Cardiac fibroblast (primary cell): ENCODE data around the gene GALNT17.

Experiments
- DNase-seq, 2 donors: peaks; one replicate each; pipeline versions ENCODE4 v3.0.0 to v3.0.0-alpha.2; 2010; ENCODE audit warnings: low read depth in 2 of 2
- H3K4me3 ChIP-seq, 2 donors: replicated peaks in 1 of 2; 1 replicate in 1 of 2; 2 replicates in 1 of 2; pipeline ENCODE4 v1.5.1; 2011; ENCODE audit warnings: low read depth in 2 of 2, low read length in 2 of 2, mild to moderate bottlenecking in 2 of 2, moderate library complexity in 1 of 2
- TF ChIP-seq, protein P1 (sequence below): IDR thresholded peaks from one replicate; pipeline ENCODE4 v1.5.1; 2011; ENCODE audit warnings: low read depth, mild to moderate bottlenecking, low read length, inconsistent platforms

The GALNT17 gene

DNA sequence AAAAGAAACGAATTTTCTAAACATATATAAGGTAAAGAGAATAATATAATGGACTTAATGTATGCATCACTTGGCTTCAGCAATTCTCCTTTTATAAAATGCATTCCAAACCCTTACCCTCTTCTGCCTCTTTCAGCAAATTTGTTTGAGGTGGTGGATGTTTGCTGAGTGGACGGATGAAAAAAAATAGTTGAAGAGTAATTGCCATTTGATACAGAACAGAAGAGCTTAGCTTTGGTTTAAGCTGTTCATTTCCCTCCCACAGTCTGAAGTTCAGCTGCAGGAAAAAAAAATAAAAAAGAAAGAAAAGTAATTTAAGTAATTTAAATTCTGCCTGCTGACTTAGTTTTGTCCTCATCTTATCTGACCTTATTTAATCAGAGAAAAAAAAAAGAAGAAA, 138.6 kb downstream of the GALNT17 start:
- no peak overlapping the region for H3K4me3 ChIP-seq
- TF ChIP-seq, protein P1, sequence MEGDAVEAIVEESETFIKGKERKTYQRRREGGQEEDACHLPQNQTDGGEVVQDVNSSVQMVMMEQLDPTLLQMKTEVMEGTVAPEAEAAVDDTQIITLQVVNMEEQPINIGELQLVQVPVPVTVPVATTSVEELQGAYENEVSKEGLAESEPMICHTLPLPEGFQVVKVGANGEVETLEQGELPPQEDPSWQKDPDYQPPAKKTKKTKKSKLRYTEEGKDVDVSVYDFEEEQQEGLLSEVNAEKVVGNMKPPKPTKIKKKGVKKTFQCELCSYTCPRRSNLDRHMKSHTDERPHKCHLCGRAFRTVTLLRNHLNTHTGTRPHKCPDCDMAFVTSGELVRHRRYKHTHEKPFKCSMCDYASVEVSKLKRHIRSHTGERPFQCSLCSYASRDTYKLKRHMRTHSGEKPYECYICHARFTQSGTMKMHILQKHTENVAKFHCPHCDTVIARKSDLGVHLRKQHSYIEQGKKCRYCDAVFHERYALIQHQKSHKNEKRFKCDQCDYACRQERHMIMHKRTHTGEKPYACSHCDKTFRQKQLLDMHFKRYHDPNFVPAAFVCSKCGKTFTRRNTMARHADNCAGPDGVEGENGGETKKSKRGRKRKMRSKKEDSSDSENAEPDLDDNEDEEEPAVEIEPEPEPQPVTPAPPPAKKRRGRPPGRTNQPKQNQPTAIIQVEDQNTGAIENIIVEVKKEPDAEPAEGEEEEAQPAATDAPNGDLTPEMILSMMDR = no peak
- DNase-seq = no peak

DNA sequence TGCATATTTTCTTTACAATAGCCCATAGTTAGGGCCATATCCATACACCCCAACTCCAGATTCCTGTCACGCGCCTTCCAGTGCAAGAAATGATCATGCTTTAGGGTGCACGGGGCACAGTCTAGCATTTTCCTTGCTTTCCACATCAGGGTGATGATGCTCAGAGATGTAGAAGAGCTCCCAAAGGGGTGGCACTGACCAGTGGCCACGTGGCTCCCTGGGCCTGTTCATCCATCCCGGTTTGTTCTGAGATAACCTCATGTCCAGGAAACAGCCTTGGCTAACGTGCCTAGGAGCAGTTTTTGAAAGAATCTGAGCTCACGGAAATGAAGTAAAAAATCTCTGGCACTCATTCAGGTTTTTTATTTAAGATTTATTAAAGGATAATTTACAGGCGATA, 139.3 kb downstream of the GALNT17 start:
- no peak overlapping the region for H3K4me3 ChIP-seq
- no peak for DNase-seq
- TF ChIP-seq, protein P1 = no peak

DNA sequence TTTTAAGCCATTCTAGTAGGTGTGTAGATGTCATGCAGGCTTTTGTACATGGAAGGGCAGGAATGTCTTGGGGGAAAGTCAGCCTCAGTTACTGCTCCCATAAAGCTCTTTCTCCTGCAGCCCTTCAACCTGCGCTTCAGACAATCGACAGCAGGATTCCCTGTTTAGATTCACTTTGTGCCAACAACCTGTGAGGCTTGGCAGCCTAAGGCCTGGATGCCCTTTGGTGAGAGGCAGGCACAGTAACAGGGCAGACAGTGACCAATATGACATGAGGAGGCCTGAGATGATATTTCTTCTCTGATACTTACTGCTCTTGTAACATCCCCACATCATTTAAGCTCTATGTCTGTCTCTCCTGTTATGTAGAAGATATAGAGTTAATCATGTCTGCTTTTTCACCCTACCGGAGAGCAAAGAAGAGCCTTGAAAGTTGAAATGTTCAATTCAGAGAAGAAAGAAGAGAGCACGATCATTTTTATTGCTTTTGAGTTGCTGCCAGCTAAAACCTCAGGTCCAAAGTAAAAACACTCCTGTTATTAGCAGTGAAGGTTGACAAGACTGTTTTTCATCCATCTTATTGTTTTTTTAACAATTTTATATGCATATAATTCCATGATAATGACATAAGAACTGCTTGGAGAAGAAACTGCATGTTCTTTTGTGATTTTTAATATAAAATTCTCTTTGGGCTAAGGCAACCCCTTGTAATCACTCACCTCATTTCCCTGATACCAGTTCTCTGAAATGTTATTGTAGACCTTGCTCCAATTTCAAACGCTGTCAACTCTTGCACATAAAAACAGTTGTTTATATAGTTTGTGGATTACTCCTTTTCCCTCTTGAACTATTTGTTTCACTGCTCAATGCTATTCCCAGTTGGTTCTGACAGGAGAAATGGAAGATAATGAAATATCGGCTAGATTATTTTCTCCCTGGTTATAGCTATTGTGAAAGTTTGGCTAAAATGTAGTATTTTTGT, 140.9 kb downstream of the GALNT17 start:
- no peak overlapping the region for H3K4me3 ChIP-seq
- DNase-seq = no peak
- TF ChIP-seq, protein P1 = no peak

DNA sequence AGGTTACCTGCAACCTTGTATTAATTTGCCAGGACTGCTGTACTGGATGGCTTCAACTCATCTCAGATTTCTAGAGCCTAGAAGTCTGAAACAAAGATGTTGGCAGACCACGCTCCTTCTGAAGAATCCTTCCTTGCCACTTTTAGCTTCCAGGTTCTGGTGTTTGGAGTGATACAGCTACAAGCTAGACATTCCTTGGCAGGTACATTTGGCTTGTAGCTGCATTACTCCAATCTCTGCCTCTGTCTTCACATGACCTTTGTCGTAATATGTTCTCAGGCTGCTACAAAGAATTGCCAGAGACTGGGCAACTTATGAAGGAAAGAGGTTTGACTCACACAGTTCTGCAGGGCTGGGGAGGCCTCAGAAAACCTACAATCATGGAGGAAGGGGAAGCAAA, 146.3 kb downstream of the GALNT17 start:
- no peak for DNase-seq
- TF ChIP-seq, protein P1 = no peak
- H3K4me3 ChIP-seq = no peak overlapping the region

DNA sequence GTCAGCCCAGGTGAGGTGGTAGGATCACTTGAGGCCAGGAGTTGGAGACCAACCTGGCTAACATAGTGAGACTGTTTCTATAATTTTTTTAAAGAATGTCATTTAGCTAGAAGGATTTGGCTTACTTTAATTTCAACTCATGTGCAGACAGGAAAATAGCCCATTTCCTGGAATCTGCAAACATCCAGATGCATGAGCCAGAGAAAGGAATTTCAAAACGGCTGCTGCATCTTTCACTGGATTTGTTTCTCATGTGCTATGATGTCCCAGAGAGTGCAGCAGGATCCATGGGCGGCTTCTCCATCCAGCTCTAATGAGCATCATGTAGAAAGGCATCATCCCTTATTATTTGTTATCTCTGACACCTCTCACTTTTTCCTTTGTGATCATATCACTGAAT, 149.3 kb downstream of the GALNT17 start:
- TF ChIP-seq, protein P1 = no peak
- no peak overlapping the region for H3K4me3 ChIP-seq
- no peak for DNase-seq

DNA sequence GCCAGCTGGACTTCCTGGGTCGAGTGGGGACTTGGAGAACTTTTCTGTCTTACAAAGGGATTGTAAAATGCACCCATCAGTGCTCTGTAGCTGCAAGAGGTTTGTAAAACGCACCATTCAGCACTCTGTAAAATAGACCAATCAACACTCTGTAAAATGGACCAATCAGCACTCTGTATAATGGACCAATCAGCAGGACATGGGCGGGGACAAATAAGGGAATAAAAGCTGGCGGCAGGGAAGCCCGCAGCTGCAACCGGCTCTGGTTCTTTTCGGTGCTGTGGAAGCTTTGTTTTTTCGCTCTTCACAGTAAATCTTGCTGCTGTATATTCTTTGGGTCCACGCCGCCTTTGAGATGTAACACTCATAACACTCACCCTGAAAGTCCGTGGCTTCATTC, 151.9 kb downstream of the GALNT17 start:
- no peak overlapping the region for H3K4me3 ChIP-seq
- TF ChIP-seq, protein P1 = no peak
- DNase-seq = no peak
